DMS 273 treated with DMSO at 0.1 percent for 48 hours (cell line): ENCODE measurements around the gene RTP3.
"Not testable (repeated sequence)": the region's sequence is repeated elsewhere in the genome, so short reads cannot be mapped to it uniquely, and the experiment has no call there.

Experiments used
- DNase-seq: peaks from one replicate; lab custom pipeline; 2025; lab: John Stamatoyannopoulos, UW

The RTP3 gene

DNA sequence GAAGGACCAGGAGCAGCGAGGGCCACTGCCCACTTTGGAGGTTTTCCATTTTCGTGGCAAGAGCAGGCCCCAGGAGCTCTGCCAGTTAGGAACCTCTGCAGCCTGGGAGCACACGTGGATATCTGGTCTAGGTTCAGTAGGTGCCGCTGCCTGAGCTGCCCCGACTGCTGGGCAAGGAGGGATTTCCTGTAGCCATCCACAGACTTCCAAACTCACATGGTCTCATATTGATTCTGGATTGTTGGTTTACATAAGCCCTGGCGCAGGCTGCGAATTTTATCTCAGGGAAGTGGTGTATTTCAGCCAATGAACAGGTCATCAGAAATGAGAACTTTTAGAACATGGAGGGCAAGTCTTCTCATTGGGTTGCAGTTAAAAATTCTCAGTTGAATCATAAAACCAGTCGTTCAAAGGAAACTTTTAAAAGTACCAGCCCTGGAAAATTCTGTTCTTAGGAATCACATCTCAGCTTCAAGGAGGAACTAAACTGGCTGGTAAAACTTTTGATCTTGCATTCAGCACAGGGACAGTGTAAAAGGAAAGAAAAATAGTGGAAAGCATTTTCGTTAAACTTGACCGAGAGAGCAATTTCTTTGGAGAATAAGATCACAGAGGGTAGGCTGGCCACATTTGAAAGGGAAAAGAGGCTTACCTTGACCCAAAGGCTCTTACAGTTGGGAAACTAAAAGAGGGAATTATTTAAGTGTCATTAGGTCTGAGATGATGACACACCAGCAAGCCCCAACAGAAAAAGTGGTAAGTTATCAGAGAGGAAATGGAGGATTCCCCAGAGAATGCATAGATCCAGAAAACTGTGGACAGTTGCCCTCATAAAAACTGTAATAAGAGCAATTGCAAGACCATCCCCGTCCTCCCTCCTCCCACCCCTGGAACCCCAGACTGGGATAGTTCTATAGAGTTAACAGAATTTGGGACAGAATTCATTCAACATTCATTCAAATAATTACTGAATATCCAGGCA lies 6.4 kb upstream of the RTP3 start:
- DNase-seq, result no peak

DNA sequence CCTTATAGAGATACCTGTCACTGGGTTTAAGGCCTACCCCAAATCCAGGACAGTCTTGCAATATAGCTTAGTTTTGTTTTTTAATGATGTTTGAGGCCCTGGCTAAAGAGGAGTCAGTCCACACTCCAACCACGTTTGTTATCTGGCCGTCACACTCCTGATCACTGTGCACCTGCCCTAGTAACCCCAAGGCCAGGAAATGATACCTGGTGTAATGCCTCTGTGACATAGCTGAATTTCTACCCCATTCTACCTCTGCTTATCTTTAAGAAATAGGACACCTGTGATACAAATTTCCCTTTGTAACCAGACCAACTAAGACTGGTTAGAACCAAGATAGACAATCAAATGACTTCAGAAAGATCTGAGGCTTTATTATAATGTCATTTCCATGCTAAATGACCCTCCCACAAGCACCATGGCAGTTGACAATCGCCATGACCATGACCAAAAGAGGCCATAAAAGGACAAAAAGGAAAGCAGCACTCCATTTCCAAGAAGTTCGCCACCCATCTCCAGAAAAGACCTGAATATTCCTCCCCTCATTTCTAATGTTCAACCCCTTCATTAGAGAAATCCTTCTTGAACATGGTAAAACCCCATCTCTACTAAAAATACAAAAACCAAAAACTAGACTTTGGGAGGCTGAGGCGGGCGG lies 4.8 kb upstream of the RTP3 start:
- no peak for DNase-seq

DNA sequence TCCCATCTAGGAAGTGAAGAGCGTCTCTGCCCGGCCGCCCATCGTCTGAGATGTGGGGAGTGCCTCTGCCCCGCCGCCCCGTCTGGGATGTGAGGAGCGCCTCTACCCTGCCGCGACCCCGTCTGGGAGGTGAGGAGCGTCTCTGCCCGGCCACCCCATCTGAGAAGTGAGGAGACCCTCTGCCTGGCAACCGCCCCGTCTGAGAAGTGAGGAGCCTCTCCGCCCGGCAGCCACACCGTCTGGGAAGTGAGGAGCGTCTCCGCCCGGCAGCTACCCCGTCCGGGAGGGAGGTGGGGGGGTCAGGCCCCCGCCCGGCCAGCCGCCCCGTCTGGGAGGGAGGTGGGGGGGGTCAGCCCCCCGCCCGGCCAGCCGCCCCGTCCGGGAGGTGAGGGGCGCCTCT lies 3.3 kb upstream of the RTP3 start:
- not testable (repeated sequence) for DNase-seq

DNA sequence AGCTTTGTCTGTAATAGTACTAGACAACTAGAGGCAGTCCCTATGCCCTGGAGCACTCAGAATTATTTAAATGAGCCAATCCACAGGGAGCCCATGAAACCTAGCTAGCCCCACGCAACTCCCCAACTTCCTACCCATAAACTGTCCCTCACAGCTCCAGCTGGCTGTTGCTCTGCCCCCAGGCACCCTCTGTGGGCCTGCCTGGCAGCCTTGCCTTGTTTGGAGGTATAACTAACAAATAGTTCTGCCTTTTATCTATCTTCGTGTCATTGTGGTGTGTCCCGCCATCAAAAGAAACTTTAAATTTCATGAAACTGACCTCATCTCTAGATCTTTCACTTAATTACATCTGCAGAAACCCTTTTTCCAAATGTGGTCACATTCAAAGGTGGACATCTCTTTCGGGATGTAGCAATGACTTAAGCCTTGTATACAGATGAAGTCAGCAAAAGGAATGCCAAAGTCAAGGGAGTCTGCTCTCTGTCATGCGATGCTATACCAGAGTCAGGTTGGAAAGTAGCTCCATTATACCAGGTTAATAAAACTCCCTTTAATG lies 1.8 kb upstream of the RTP3 start:
- no peak for DNase-seq

DNA sequence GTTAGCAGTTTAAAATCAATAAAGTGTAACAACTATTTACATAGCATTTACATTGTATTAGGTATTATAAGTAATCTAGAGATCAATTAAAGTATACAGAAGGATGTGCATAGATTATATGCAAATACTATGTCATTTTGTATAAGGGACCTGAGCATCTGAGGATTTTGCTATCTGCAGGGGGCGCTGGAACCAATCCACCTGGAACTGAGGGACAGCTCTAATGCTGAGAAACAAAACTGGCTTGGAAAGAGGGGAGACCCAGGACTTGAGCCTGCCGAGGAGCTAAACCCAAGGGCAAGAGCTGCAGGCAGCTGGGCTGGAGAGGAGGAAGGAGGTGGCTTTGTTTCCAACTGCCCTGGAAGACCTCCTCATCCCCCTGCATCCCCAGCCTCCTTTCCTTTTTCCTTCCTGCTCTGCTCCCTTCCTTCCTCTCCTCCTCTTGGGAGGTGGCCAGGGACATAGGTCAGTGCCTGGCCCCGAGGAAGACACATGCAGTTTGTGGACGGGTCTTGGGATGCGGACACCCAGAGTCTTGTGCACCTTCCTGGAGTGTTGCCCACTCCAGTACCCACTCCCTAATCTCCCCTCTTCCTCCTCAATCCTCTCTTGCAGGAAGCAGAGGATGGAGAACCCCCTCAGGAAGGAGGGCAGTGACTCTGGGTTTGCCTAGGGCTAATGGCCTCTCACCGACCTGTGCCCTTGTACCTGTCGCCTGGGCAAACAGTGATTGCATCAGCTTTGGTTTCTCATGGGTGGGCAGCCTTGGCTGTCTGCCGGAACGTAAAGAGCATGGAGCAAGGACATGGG lies 825 bp upstream of the RTP3 start:
- no peak for DNase-seq

DNA sequence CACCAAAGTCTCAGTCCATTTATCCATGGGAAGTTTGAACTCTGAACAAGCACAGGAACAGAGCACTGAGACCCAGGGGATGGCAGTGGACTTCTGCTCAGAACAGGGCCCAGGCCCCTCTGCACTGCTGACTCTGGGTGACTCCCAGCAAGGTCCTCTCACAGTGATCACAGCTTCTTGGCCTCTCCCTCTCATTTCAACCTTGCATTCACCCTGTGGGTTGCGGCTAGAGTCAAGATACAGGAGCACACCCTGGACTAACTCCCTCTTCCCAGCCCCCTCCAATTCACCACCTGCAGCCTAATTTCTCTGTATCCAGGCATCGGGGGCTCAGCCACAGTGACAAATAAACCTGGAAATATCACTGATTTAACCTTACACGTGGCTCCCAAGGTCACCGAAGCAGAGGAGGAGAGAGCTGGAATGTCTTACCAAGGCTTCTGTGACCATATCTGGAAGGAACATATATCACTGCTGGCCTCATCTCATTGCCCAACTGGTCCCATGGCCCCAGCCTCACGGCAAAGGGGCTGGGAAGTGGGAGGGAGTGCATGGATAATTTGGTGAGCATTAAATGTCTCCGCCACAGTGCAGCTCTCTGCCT lies 1.2 kb downstream of the RTP3 start:
- DNase-seq, result no peak

DNA sequence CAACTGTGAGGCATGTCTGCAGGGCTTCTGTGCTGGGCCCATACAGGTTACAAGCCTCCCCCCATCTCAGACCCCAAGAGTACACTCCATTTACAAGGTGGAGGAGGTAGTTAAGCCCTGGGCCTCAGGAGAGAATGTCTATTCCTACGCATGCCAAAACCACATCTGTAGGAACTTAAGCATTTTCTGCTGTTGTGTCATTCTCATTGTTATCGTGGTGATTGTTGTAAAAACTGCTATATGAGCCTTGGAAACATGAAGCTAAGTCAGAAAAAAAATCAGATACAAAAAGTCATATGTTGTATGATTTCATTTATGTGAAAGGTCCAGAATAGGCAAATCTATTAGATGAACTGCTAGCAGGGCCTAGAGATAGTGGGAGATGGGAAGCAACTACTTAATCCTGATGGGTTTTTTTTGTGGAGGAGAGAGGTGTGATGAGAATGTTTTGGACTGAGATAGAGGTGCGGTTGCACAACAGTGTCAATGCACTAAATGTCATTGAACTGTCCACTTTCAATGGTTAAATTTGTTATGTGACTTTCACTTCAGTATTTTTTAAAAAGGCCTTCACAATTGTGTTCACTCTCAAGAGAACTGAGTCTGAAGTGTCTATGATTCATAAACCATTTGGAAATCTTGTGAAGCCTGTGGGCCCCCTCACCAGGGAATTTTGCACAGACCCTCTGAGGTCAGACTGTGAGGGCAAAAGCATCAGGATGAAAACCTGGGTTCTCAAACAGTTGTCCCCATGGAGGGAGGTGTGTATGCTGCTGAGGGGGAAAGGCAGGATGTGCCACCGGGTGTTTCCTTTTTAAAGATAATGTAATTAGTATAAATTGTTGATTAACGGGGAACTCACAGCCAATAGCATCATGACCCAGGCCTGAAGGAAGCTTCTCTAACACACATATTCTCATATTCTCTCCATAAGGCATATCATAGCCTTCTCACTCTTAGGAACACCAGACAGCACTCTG lies 3.2 kb downstream of the RTP3 start:
- no peak for DNase-seq

DNA sequence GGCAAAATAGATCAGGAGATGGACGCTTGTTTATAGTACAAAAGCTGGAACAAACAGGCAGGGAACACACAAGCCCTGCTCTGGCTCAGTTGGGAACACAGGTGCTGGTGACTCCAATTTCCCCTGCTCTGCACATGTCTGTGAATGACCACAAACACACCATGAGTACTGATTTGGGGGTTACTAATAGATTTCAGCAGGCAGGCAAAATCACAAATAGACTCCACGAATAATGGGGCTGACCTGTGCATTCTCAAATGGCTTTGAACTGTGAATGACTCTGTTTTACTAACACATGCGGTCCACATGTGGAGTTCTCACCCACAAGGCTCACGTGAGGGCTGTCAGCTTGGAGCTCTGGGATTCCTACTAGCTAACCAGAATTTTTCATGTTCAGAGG lies 3.9 kb downstream of the RTP3 start:
- DNase-seq, result no peak

DNA sequence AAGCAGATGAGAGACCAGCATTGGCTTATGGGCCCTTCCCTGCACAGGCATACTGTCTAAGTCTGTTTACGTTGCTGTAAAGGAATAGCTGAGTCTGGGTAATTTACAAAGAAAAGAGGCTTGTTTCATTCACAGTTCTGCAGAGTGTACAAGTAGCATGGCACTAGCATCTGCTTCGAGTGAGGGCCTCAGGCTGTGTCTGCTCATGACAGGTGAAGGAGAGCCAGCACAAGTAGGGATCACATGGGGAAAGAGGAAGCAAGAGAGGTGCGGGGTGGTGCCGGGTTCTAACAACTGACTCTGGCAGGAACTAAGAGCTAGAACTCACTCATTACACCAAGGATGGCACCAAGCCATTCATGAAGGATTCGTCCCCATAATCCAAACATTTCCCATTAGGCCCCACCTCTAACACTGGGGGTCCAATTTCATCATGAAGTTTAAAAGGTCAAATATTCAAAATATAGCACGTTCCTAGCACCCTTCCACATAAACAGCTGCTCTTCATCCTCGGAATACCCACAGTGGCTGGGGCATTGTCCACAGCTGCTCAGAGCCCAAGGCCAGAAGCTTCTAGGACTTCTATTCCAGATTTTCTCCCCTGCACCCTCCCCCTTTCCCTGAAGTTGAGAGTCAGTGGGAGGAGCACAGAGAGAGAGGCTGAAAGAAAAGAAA lies 5.6 kb downstream of the RTP3 start:
- DNase-seq, result no peak

DNA sequence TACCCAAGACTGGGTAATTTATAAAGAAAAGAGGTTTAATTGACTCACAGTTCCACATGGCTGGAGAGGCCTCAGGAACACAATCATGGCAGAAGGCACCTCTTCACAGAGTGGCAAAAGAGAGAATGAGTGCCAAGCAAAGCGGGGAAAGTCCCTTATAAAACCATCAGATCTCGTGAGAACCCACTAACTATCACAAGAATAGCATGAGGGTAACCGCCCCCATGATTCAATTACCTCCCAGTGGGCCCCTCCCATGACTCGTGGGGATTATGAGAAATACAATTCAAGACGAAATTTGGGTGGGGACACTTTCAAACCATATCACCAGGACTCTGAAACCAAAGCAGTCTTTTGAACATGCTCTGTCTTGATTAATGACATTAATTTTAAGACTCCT lies 7.0 kb downstream of the RTP3 start:
- DNase-seq, result no peak

DNA sequence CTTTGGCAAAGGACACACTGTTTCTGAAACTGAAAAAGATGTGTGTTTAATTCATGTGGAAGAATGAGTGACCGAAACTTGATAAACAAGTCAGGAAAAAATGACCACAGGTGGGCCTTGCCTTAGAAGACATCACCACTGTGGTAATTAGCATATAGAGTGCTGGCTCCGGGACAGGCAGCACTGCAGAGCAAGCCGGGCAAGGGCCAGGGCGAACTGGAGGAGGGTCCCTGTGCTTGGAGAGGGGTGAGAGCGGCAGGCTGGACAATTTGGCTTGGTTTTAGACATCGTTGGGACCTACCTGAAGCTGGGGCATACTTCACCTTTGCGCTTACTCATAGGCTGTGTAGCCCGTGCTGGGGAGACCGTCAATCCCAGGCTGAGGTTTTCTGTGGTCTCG lies 8.2 kb downstream of the RTP3 start:
- DNase-seq, result no peak

DNA sequence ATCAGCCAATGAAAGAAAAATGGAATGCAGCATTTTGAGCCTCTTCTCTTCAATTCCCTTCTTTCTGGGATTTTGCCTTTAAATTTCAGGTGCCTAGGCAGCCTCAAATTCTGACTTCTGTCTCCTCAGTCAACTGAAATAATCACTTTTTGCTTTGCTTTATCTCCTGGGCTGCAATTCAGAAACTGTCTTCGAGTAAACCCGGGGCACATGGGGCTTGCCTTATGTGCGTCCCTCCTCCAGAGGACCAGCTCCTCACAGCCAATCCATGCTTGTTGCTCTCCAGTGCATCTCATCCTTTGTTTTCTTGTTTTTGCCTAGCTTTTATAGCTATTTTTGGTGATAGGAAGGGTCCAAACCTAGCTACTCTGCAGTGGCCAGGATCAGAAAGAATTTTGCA lies 8.8 kb downstream of the RTP3 start:
- DNase-seq, result no peak

DNA sequence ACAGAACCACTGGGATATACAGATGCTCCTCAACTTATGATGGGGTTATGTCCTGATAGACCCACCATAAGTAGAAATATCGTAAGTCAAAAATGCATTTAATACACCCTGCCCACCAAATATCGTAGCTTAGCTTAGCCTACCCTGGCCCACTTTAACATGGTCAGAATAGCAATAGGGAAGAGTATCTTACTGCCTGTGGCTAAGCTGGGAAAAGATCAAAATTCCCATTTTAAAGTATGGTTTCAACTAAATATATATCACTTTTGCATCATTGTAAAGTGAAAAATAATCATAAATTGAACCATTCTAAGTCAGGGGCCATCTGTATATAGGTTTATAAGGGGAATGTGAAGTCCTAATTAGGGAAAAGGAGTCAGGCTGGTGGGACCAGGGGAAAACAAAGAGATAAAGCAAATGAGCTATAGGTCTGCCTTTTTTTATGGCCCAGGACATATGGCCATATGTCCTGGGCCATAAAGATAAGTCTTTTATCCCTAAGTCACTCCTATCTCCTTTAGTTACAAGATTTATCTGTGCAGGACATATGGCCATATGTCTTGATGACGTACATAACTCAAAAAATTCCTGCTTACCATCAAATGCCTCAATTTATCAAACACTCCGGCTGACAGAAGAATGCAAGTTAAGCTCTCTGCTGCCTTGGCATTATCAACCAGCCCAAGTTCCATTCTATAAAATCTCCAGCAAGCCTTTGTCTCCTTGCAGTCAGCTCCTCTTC lies 11.2 kb downstream of the RTP3 start:
- no peak for DNase-seq

DNA sequence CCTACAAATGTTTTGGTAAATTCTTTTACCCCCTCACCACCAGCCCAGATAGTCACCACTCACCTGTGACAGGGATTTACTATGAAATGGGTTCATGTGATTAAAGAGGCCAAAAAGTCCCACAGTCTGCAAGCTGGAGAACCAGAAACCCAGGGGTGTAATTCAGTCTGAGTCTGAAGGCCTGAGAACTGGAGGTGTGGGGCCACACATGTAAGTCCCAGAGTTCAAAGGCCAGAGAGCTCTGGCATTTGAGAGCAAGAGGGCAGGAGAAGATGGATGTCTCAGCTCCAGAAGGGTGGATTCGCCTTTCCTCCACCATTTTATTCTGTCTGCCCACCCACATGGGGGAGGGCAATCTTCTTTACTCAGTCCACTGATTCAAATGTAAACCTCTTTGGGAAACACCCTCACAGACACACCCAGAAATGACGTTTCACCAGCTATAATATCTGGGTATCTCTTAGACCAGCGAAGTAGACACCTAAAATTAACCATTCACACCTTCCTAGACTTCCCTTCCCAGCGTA lies 11.9 kb downstream of the RTP3 start:
- DNase-seq, result no peak

DNA sequence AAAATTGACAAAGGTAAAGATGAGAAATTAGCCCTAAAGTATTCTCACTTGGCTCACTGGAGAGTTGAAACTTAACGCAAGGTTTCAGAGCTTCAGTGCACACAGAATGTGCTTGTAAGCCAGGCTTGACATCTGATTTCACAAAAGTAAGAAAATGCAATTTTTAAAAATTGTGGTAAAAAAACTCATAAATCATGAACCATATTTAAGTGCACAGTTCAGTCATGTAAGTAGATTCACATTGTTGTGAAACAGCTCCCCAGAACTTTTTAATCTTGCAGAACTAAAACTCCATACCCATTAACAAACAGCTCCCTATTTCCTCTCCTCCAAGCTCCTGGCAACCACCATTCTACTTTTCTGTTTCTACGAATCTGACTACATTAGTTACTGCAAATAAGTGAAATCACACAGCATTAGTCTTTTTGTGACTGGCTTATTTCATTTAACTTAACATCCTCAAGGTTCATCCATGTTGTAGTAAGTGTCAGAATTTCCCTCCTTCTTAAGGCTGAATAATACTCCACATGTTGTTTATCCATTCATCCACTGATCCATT lies 14.5 kb downstream of the RTP3 start:
- DNase-seq, result no peak

DNA sequence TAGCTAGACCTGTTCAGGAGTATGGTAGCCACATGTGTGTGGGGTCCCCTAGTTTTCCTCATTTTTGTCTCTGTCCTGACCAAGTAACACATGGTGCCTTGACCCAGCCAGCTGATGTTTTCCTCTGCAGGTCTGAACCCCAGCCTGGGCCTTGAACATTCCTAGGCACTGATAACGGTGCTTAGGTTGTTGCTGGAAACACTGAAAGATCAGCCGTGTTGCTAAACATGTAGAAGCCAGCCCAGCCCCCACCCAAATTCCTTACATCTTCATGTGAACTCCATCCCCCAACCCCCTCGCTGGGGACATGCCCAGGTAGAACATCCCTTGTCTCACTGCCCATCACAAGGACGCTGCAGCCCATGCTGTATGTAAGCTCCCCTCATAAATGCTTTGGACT lies 18.7 kb downstream of the RTP3 start:
- DNase-seq, result no peak

DNA sequence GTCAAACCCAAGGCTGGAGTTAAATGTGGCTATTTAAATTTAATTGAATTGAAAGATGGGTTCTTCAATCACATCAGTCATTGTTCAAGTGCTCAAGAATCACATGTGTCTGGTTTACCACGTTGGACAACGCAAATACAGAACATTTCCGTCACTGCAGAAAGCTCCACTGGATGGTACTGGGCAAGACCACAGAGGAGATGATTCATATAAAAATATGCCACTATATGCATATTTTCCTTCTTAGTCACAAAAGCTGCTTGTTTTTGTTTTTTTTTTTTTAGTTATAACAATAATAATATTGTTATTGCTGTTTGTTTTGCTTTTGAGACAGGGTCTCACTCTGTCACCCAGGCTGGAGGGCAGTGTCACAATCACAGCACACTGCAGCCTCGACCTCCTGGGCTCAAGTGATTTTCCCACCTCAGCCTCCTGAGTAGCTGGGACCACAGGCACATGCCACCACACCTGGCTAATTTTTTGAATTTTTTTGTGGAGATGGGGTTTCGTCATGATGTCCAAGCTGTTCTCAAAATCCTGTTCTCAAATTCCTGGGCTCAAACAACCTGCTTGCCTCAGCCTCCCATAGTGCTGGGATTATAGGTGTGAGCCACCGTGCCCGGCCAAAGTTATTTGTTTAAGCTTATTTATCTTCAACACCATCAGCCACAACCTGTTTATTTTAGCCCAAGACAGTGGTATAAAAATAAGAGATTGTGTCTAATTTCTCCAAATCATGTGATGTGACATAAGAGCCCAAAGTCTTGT lies 19.4 kb downstream of the RTP3 start:
- no peak for DNase-seq

DNA sequence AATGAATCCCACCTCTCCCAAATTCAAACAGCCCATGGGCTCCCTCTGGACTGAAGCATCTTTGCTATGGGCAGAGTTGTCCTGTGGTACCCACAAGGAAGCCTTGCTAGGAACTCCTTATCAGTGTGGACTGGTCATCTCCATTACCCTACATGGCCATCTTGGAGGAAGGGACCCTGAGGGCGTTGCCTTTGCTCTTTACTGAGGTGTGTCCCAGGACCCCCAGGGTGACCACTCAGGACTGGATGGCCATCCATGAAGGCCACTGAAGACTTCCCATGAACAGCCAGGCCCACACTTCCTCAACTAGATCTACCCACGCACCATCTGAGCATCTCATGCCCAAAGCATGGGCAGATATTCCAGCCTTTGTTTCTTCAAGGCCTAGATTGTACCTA lies 20.0 kb downstream of the RTP3 start:
- DNase-seq, result no peak
